ENCODE measurements around the gene MT1A.

Gene MT1A

GRCh38 chr16:56681939-56682702 is 43.7 kb downstream of the MT1A start, which contains the start of gene MT1X:
TSS of gene MT1X (plus strand) at chr16:56682470. CDS start at chr16:56682541, 71 bp downstream.
- no peak for FAIRE-seq

- FAIRE-seq = no peak
Observed at GRCh38 chr16:56682703-56683397, 44.4 kb downstream of the MT1A start.

DNA sequence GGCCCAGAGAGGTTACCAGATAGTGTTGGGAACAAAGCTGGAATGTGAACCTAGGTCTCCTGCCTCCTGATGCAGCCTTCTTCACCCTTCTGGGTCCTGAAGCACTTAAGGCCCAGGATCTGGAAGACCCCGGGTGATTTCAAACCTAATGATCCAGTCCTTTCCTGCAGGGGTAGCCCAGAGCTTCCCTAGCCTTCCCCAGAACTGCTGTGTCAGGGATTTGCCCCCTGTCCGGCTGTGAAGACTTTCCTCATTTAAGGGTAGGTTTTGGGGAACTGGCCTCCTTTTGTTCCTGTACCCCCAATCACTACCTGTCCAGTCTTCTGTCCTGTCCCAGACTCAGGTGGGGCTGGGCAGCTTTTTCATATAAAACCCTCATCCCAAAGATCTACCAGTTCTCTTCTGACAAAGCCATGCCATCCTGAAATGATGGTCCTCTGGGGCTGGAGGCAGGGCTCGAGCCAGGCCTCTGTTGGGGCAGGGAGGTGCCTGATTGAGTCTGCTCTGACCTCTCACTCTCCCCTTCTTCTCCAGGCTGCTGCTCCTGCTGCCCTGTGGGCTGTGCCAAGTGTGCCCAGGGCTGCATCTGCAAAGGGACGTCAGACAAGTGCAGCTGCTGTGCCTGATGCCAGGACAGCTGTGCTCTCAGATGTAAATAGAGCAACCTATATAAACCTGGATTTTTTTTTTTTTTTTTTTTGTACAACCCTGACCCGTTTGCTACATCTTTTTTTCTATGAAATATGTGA is 45.1 kb downstream of the MT1A start:
- no peak for FAIRE-seq

DNA sequence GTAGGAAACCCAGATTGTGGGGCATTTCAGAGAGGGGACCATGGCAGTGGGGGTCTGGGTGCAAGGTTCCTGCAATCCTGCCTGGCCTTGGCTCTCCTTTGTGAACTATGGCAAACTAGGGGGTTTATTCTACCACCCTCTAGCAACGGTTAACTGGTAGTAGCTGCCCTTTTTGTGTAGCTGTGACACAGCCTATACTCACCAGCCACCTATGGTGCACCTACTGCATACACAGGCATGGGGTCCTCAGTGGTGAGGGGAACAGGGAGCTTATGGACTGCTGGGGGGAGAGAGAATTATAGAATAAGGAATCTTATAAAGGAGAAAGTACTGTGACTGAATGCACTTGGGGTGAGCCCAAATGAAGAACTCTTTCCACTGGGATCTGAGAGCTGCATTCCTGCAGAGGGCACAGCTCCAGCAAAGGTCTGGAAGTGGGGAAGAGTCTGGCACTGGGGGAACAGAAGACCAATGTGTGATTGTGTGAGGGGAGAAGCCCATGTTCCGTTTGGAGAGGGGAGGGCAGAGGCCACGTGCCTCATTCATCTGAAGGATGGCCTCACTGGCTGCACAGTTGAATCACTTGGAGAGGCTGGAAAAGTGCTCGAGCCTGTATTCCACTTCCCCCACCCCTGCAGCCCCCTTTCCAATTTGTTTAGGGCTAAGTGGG is 45.9 kb downstream of the MT1A start:
- FAIRE-seq = no peak

GRCh38 chr16:56684926-56685590 is 46.6 kb downstream of the MT1A start:
- no peak for FAIRE-seq

DNA sequence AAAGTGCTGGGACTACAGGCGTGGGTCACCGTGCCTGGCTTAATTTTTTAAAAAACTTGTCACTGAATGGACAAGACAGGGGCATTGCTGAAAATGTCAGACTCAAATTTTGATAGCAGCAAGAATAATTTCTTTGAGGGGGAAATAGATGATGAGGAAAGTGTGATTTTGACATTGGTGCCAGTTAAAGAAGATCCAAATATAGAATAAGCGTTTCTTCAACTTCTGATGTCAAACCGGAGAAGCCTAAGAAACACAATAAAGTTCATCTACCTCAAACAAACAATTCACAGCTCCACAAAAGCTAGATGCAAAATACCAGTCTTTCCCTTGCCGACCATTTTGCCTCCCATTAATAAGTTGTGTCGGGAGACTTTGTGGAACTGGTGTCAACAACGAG is 48.3 kb downstream of the MT1A start:
- FAIRE-seq = no peak

GRCh38 chr16:56688762-56689161 is 50.3 kb downstream of the MT1A start:
- FAIRE-seq = no peak

DNA sequence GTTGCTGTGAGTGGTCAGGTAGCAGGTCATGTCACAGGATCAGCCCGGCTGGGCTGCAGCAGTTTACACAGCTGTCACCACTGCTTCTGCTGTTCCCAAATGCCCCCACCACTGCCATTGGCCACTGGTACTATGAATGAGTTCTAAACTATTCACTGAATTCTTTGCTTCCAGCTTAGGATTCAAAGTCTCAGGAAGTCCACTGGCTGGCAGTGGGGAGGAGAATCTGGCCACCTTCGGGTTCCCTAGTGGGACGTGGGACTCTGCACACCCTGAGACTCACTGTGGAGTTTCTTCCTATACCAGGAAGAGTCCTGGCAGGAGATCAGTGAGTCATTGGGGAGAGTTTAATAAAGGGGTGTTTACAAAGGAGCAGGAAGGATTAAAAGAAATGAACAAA is 50.7 kb downstream of the MT1A start:
- no peak for FAIRE-seq

Data from colon (tissue), 2 donors.